Type B pancreatic cell (in vitro differentiated cells): Measurements from ENCODE around the gene UPK1A. TPM values are rescaled to one million over a fixed set of nuclear protein-coding genes. Genes with fewer than 3 reads are reported as not detected.
A peak's percentile ranks its signal among the peaks of the same experiment; 100 is the strongest.

Source experiments
- DNase-seq: peaks from one replicate; pipeline ENCODE4 v3.0.0; 2021; ENCODE audit warnings: mixed read lengths; ENCODE audit not compliant: unreplicated experiment; ENCODE audit errors: extremely low spot score
- H3K27ac Mint-ChIP-seq: 2 replicates; pipeline ENCODE4 v1.8.0; 2021; ENCODE audit warnings: mild to moderate bottlenecking, mixed read lengths
- H3K27me3 Mint-ChIP-seq: 2 replicates; pipeline ENCODE4 v1.8.0; 2021; ENCODE audit warnings: mixed read lengths
- H3K36me3 Mint-ChIP-seq: 2 replicates; pipeline ENCODE4 v1.8.0; 2021; ENCODE audit warnings: mixed read lengths
- H3K4me1 Mint-ChIP-seq: one replicate; pipeline ENCODE4 v1.8.0; 2021; ENCODE audit warnings: mixed read lengths; ENCODE audit not compliant: unreplicated experiment
- H3K4me3 Mint-ChIP-seq: 2 replicates; pipeline ENCODE4 v1.8.0; 2021; ENCODE audit warnings: mild to moderate bottlenecking, mixed read lengths
- H3K9me3 Mint-ChIP-seq: 2 replicates; pipeline ENCODE4 v1.8.0; 2021; ENCODE audit warnings: mixed read lengths
- total RNA-seq: library from RNA; stranded (reverse); gene quantifications from 2 replicates; pipeline ENCODE4 v1.2.1, GENCODE V29; 2021; ENCODE audit warnings: low replicate concordance
- TF ChIP-seq, protein P1 (sequence below): fragments of 200-600 bp; sonication (generic); conservative IDR thresholded peaks from 2 replicates; pipeline ENCODE4 v1.5.0; 2021; ENCODE audit warnings: antibody characterized with exemption, mild to moderate bottlenecking

The UPK1A gene
- total RNA-seq, 1 donor from 2014 or later = 4.4 TPM

DNA sequence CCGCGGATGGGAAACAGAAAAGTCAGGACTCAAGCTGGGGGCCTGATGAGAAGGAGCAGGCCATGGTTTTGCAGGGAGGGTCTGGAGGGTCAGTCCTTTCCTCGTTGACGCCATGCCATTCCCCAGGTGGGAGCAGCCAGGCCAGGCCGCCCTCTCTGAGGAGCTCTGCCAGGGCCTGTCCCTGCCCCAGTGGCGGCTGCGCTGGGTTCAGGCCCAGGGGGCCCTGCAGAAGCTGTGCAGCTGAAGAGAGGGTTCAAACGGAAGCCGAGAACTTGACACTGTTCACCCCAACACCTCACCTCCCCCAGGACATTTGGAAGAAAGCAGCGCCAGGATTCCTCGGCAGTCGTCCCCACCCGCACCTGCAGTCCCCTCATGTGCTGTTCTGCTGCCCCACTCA lies 43.6 kb upstream of the UPK1A start:
- Mint-ChIP-seq H3K27me3 (no peaks in the 10 kb centered on the region), H3K36me3 (no peaks in the 10 kb centered on the region), H3K9me3 (no peaks in the 10 kb centered on the region), H3K4me1 (no peaks in the 10 kb centered on the region), H3K4me3 (no peak overlapping the region), H3K27ac (no peak overlapping the region)
- DNase-seq = no peak
- TF ChIP-seq, protein P1, sequence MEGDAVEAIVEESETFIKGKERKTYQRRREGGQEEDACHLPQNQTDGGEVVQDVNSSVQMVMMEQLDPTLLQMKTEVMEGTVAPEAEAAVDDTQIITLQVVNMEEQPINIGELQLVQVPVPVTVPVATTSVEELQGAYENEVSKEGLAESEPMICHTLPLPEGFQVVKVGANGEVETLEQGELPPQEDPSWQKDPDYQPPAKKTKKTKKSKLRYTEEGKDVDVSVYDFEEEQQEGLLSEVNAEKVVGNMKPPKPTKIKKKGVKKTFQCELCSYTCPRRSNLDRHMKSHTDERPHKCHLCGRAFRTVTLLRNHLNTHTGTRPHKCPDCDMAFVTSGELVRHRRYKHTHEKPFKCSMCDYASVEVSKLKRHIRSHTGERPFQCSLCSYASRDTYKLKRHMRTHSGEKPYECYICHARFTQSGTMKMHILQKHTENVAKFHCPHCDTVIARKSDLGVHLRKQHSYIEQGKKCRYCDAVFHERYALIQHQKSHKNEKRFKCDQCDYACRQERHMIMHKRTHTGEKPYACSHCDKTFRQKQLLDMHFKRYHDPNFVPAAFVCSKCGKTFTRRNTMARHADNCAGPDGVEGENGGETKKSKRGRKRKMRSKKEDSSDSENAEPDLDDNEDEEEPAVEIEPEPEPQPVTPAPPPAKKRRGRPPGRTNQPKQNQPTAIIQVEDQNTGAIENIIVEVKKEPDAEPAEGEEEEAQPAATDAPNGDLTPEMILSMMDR = no peak

DNA sequence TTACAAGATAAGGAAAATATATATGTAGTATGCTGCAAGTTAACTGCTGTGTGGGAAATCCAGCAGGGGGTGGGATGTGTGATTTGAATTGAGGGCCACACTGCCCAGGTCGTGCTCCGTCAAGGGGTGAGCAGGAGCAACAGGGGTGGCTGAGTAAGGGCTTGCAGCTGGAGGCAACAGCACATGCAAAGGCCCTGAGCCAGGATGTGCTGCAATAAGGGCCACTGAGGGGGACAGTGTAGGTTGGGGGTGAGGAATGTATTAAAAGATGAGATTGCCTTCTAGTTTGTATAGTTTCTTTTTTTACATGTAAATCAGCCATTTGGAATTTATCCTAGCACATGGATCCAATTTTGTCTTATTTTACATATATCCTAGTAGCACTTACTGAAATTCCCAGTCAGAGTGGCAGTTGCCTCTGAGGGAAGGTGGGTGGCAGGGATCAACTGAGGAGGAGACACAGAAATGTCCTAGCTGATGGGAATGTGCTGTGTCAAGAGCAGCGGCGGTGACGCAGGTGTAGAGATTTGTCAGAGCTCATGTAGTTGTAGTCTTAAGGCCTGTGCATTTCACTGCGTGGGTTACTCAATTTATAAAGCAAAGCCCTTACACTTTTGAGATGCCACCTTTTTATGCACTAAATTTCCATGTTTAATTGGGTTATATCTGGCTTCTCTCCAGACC lies 42.8 kb upstream of the UPK1A start:
- H3K4me1 Mint-ChIP-seq = peaks cover 5% of the 10 kb centered on the region
- no peak overlapping the region for H3K4me3 Mint-ChIP-seq
- no peaks in the 10 kb centered on the region for H3K27me3 Mint-ChIP-seq
- H3K27ac Mint-ChIP-seq = no peak overlapping the region
- DNase-seq = no peak
- TF ChIP-seq, protein P1 = no peak
- no peaks in the 10 kb centered on the region for H3K36me3 Mint-ChIP-seq
- H3K9me3 Mint-ChIP-seq = no peaks in the 10 kb centered on the region

DNA sequence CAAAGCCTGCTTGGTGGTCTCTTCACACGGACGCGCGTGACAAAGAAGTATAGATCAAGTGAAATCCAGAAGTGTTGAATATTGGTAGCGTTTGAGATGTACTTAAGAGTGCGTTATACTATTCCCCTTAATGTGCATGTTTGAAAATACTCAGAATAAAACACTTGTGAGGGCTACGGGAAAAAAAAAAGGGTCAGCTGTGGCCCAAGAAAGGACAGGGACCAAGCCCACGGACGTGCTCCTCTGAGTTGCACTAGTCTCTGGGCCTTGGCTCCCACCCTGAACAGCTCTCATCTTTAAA lies 38.1 kb upstream of the UPK1A start:
- H3K36me3 Mint-ChIP-seq = peaks cover 19% of the 10 kb centered on the region
- H3K4me3 Mint-ChIP-seq = peak overlapping the region; percentile 99
- TF ChIP-seq, protein P1 = no peak
- H3K27me3 Mint-ChIP-seq = peaks cover 4% of the 10 kb centered on the region
- H3K27ac Mint-ChIP-seq = peak overlapping the region; percentile 99
- no peaks in the 10 kb centered on the region for H3K9me3 Mint-ChIP-seq
- peaks cover 11% of the 10 kb centered on the region for H3K4me1 Mint-ChIP-seq
- DNase-seq = no peak

DNA sequence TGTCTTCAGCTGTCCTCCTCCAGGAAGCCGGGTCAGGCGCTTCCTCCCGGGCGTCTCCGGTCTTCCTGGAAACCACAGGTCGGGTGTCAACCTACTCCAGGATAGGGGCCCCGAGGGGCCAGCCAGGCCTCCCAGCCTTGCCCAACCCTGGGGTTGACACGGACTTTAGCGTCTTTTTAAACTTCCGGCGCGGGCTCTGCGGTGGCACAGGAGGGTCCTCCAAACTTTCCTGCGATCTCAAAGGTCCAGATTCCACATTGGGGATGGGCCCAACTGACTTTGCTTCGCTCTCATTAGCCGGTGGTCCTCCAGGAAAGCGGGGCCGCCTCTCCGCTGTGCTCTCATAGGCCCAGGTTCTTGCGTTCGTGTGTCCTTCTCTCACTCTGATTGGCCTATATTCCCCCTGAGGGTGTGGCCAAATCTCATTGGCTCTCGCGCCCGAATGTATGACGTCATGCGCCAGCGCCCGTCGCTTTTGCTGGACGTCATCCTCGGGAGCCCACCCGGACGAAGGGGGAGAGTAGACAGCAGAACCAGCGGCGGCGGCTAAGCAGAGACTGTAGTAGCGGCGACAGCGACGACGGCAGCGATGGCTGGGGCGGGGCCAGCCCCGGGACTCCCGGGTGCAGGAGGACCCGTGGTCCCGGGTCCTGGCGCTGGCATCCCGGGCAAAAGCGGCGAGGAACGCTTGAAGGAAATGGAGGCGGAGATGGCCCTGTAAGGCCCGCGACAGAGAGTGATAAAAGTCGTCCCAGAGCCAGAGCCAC lies 37.6 kb upstream of the UPK1A start, which contains the start of gene RBM42:
RBM42 (plus strand) TSS at position 472 of the 767 bp plus-strand sequence; CDS start at position 590, 118 bp downstream.
- H3K4me3 Mint-ChIP-seq = peak within 1 kb of the TSS; percentile 99
- peak within 1 kb of the TSS; percentile 99 for H3K27ac Mint-ChIP-seq
- TF ChIP-seq, protein P1 = no peak
- DNase-seq = peak; percentile 98
- H3K27me3 Mint-ChIP-seq = peaks cover 4% of the 10 kb centered on the region
- H3K9me3 Mint-ChIP-seq = no peaks in the 10 kb centered on the region
- H3K4me1 Mint-ChIP-seq = peaks cover 11% of the 10 kb centered on the region
- peaks cover 19% of the 10 kb centered on the region for H3K36me3 Mint-ChIP-seq

DNA sequence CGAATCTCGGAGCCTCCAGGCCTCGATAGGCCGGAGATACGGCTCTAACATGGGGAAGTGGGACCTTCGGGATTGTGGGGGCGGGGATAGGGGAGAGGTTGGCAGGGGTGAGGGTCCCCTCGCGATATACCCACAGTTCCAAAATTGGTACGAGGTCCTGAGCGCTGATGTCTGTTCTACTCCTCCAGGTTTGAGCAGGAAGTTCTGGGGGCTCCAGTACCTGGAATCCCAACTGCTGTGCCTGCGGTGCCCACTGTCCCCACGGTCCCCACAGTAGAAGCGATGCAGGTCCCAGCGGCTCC lies 37.0 kb upstream of the UPK1A start:
- peaks cover 19% of the 10 kb centered on the region for H3K36me3 Mint-ChIP-seq

More for the DNA sequence above, 37.0 kb upstream of the UPK1A start:
- no peak for DNase-seq
- peaks cover 11% of the 10 kb centered on the region for H3K4me1 Mint-ChIP-seq
- H3K4me3 Mint-ChIP-seq = peak overlapping the region; percentile 99
- H3K27ac Mint-ChIP-seq = peak overlapping the region; percentile 99
- TF ChIP-seq, protein P1 = no peak
- peaks cover 4% of the 10 kb centered on the region for H3K27me3 Mint-ChIP-seq
- no peaks in the 10 kb centered on the region for H3K9me3 Mint-ChIP-seq
